OCI-LY7 (cell line): ENCODE results near the gene RSBN1L.

Source experiments
- EZH2phosphoT487 ChIP-seq: fragments of 200-600 bp; sonication (generic); IDR thresholded peaks from 2 replicates; pipeline ENCODE4 v1.6.1; 2018; ENCODE audit warnings: low read depth, borderline replicate concordance, mild to moderate bottlenecking, mixed run types, antibody characterized with exemption, low read length, moderate library complexity, mixed read lengths
- TF ChIP-seq, protein P1 (sequence below): fragments of 200-600 bp; sonication (generic); conservative IDR thresholded peaks from 2 replicates; pipeline ENCODE4 v1.5.1; 2014; ENCODE audit warnings: mild to moderate bottlenecking, antibody characterized with exemption, low read length, moderate library complexity, mixed read lengths

DNA sequence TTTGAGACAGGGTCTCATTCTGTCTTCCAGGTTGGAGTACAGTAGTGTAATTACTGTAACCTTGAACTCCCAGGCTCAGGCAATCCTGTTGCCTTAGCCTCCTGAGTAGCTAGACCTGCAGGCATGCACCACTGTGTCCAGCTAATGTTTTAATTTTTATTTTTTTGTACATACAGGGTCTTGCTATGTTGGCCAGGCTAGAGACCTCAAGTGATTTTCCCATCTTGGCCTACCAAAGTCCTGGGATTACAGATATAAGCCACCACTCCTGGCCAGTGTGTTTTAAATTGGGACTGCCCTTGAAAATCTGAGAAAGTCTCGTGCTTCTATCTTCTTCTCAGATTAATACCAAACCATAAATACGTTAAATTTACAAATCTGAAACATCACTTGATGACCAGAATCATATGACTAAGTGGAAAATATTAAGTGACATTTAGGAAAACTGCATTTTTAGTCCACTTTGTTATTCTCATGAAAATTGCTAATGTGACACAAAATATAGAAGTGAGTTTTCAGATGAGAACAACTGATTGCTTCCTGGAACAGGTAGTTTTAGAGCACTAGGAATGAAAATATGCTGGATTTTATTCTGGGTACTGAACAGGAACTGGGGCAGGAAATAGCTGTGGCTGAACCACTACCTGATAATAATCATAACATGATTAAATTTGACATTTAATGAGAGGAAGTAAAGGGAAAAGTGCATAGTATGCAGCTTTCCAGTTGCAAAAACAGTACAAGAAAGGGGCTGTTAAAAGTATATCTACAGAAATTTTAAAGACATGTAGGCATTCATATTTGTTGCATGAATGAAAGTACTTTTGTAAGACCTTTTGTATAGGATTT is 106.5 kb downstream of the RSBN1L start:
- TF ChIP-seq, protein P1, sequence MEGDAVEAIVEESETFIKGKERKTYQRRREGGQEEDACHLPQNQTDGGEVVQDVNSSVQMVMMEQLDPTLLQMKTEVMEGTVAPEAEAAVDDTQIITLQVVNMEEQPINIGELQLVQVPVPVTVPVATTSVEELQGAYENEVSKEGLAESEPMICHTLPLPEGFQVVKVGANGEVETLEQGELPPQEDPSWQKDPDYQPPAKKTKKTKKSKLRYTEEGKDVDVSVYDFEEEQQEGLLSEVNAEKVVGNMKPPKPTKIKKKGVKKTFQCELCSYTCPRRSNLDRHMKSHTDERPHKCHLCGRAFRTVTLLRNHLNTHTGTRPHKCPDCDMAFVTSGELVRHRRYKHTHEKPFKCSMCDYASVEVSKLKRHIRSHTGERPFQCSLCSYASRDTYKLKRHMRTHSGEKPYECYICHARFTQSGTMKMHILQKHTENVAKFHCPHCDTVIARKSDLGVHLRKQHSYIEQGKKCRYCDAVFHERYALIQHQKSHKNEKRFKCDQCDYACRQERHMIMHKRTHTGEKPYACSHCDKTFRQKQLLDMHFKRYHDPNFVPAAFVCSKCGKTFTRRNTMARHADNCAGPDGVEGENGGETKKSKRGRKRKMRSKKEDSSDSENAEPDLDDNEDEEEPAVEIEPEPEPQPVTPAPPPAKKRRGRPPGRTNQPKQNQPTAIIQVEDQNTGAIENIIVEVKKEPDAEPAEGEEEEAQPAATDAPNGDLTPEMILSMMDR = no peak
- TF ChIP-seq EZH2phosphoT487 = no peak
